Prostate gland (tissue), 2 donors: ENCODE data around the gene MAN2A2.

ENCODE experiments used
- POLR2A ChIP-seq: fragments of 450-650 bp; IDR thresholded peaks from one replicate; pipeline ENCODE4 v1.6.1; 2016; ENCODE audit warnings: antibody characterized with exemption, mild to moderate bottlenecking
- TF ChIP-seq, protein P1 (sequence below), 4 experiments: fragments of 200-600 bp in 2 of 4; fragments of 450-650 bp in 2 of 4; sonication (generic) in 2 of 4; IDR thresholded peaks; 1 replicate in 3 of 4; 2 replicates in 1 of 4; pipeline ENCODE4 v1.5.1; 2016 to 2019; ENCODE audit warnings: antibody characterized with exemption in 4 of 4, mild to moderate bottlenecking in 2 of 4, moderate library complexity in 2 of 4

DNA sequence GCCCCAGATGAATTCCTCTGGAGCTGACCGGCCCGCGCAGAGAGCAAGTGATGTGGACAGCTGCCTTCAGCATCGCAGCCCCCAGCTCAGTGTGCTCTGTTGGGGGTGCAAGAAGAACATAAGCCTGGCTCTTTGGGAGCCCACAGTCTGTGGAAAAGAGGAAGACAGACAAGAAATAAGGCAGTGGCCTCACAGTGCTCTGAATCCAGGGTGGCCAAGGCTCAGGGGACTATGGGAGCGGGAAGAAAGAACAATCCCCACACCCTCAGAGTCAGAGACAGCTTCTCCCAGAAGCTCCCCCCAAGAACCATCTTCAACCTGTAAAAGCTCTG, 29.5 kb downstream of the MAN2A2 start:
- no peak for TF ChIP-seq POLR2A
- TF ChIP-seq, protein P1, sequence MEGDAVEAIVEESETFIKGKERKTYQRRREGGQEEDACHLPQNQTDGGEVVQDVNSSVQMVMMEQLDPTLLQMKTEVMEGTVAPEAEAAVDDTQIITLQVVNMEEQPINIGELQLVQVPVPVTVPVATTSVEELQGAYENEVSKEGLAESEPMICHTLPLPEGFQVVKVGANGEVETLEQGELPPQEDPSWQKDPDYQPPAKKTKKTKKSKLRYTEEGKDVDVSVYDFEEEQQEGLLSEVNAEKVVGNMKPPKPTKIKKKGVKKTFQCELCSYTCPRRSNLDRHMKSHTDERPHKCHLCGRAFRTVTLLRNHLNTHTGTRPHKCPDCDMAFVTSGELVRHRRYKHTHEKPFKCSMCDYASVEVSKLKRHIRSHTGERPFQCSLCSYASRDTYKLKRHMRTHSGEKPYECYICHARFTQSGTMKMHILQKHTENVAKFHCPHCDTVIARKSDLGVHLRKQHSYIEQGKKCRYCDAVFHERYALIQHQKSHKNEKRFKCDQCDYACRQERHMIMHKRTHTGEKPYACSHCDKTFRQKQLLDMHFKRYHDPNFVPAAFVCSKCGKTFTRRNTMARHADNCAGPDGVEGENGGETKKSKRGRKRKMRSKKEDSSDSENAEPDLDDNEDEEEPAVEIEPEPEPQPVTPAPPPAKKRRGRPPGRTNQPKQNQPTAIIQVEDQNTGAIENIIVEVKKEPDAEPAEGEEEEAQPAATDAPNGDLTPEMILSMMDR (IDR thresholded peaks at IDR 0.05): peak in 1 of 4 experiments; percentile 10
